ENCODE measurements around the gene CACTIN. TPM values are rescaled to one million over a fixed set of nuclear protein-coding genes. Genes with fewer than 3 reads are reported as not detected.

The CACTIN gene
- total and polyA plus RNA-seq, 2 of the 4 experiments (the other 2 are of a cell fraction): 10.8 to 19.5 TPM

DNA sequence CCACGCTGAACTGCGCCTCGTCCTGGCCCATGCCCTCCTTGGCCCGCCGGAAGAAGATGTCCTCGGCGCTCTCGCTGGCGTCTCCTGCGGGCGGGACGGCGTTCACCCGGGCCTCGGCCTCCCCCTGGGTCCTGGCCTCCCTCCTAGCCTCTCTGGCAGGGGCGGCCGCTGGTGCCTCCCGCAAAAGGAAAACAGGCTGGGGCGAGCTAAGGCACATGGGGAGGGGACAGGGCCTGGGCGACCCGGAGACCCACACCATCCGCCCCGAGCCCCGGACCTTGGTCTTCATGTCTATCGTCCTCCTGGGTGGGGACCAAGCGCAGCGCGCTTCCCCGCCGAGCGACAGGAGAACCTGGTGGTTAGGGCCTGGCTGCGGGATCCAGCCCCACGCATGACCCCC lies 14.3 kb downstream of the CACTIN start:
- Histone ChIP-seq H3K9me3 (ENCODE audit: control insufficient read depth, insufficient read depth, low read length) (no peaks in the 10 kb centered on the region), H3K4me1 (ENCODE audit: control insufficient read depth, insufficient read depth, low read length) (peaks cover 5% of the 10 kb centered on the region), H2AK9ac (replicated peaks; ENCODE audit: low read depth, low read length, poor library complexity) (no peak overlapping the region), H3K27me3 (ENCODE audit: control insufficient read depth, insufficient read depth, low read length) (no peaks in the 10 kb centered on the region), H3K23ac (ENCODE audit: low read depth, low read length) (no peak overlapping the region), H2BK5ac (ENCODE audit: low read depth, low read length, poor library complexity, severe bottlenecking) (no peak overlapping the region), H2BK120ac (ENCODE audit: low read depth, low read length) (no peak overlapping the region), H3K4ac (ENCODE audit: low read depth, low read length) (no peak overlapping the region), H3K9ac (ENCODE audit: low read depth, low read length) (no peak overlapping the region), H3K79me1 (ENCODE audit: low read depth in 1 of 2, low read length in 2 of 2) (peaks cover 0 to 5% of the 10 kb centered on the region in 2 experiments; a peak in 2 of 4 replicates), H3K27ac (ENCODE audit: insufficient read depth, low read length) (no peak overlapping the region), H3K9me1 (ENCODE audit: insufficient read depth, low read length) (0 out of 2 replicates have a peak, but pooled peaks cover 6% of the 10 kb centered on the region), H3K4me3 (ENCODE audit: insufficient read depth, low read depth, low read length) (no peak overlapping the region), H3K36me3 (ENCODE audit: control insufficient read depth, insufficient read depth, low read length) (peaks cover 32% of the 10 kb centered on the region), H4K20me1 (ENCODE audit: insufficient read depth, low read length) (no peaks in the 10 kb centered on the region), H2BK15ac (ENCODE audit: low read depth, low read length) (no peak overlapping the region), H4K8ac (ENCODE audit: low read depth in 2 of 2, low read length in 2 of 2) (no peak overlapping the region), H2AFZ (replicated peaks; ENCODE audit: low read length, poor library complexity) (no peak overlapping the region), H3K18ac (ENCODE audit: low read depth, low read length) (no peak overlapping the region), H3K4me2 (ENCODE audit: low read depth, low read length) (no peak overlapping the region), H4K91ac (ENCODE audit: insufficient read depth, low read depth, low read length) (no peak overlapping the region), H4K5ac (ENCODE audit: low read depth, low read length) (no peak overlapping the region), H2BK20ac (ENCODE audit: low read depth, low read length) (no peak overlapping the region), H2AK5ac (ENCODE audit: low read depth, low read length) (no peak overlapping the region), H3K14ac (replicated peaks; ENCODE audit: low read depth, low read length) (no peak overlapping the region), H3K56ac (ENCODE audit: extremely low read depth, insufficient read depth, low read length) (no peak overlapping the region)
- in situ Hi-C loops (cut with MboI; ENCODE audit: low sequenced_read_pairs): loop anchor here (25.0 kb wide), 1 partner anchor 300 kb away; no protein-coding TSS in a partner anchor
- ATAC-seq (ENCODE audit: low read depth) (no peak), DNase-seq (no peak)
- intact Hi-C loops (cut with micrococcal nuclease): loop anchor here (10.0 kb wide), 1 partner anchor 288 kb away; no protein-coding TSS in a partner anchor
- BruUV-seq (replicated peaks): no TSS peak
- no peak for TF ChIP-seq CEBPB (IDR thresholded peaks at IDR 0.05; ENCODE audit: low read depth, low read length)
- TF ChIP-seq RCOR1 (IDR thresholded peaks at IDR 0.05; ENCODE audit: insufficient replicate concordance, low read length): no peak
- TF ChIP-seq, protein P1, sequence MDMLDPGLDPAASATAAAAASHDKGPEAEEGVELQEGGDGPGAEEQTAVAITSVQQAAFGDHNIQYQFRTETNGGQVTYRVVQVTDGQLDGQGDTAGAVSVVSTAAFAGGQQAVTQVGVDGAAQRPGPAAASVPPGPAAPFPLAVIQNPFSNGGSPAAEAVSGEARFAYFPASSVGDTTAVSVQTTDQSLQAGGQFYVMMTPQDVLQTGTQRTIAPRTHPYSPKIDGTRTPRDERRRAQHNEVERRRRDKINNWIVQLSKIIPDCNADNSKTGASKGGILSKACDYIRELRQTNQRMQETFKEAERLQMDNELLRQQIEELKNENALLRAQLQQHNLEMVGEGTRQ (IDR thresholded peaks at IDR 0.05; ENCODE audit: low read depth, low read length): no peak
- TF ChIP-seq SMC3 (IDR thresholded peaks at IDR 0.05; ENCODE audit: low read depth, low read length): no peak
- TF ChIP-seq NFE2L2 (IDR thresholded peaks at IDR 0.05; ENCODE audit: low read depth, low read length): no peak
- no peak for TF ChIP-seq MAFK (IDR thresholded peaks at IDR 0.05; ENCODE audit: low read depth, low read length)
- no peak for TF ChIP-seq BHLHE40 (IDR thresholded peaks at IDR 0.05; ENCODE audit: low read depth, low read length)
- no peak for TF ChIP-seq FOS (IDR thresholded peaks at IDR 0.05; ENCODE audit: low read depth, low read length)
- no peak for TF ChIP-seq POLR2A (IDR thresholded peaks at IDR 0.05; ENCODE audit: low read depth, low read length)
- TF ChIP-seq RFX5 (IDR thresholded peaks at IDR 0.05; ENCODE audit: low read depth, low read length): no peak
- TF ChIP-seq MAZ (IDR thresholded peaks at IDR 0.05; ENCODE audit: borderline replicate concordance, low read depth, low read length): no peak
- TF ChIP-seq, protein P2, sequence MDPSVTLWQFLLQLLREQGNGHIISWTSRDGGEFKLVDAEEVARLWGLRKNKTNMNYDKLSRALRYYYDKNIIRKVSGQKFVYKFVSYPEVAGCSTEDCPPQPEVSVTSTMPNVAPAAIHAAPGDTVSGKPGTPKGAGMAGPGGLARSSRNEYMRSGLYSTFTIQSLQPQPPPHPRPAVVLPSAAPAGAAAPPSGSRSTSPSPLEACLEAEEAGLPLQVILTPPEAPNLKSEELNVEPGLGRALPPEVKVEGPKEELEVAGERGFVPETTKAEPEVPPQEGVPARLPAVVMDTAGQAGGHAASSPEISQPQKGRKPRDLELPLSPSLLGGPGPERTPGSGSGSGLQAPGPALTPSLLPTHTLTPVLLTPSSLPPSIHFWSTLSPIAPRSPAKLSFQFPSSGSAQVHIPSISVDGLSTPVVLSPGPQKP (IDR thresholded peaks at IDR 0.05; ENCODE audit: borderline replicate concordance, low read depth, low read length): no peak
- no peak for TF ChIP-seq CHD1 (IDR thresholded peaks at IDR 0.05; ENCODE audit: low read depth, low read length)
- TF ChIP-seq, protein P3, sequence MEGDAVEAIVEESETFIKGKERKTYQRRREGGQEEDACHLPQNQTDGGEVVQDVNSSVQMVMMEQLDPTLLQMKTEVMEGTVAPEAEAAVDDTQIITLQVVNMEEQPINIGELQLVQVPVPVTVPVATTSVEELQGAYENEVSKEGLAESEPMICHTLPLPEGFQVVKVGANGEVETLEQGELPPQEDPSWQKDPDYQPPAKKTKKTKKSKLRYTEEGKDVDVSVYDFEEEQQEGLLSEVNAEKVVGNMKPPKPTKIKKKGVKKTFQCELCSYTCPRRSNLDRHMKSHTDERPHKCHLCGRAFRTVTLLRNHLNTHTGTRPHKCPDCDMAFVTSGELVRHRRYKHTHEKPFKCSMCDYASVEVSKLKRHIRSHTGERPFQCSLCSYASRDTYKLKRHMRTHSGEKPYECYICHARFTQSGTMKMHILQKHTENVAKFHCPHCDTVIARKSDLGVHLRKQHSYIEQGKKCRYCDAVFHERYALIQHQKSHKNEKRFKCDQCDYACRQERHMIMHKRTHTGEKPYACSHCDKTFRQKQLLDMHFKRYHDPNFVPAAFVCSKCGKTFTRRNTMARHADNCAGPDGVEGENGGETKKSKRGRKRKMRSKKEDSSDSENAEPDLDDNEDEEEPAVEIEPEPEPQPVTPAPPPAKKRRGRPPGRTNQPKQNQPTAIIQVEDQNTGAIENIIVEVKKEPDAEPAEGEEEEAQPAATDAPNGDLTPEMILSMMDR (conservative IDR thresholded peaks at IDR 0.05; ENCODE audit: low read depth, low read length): no peak
- TF ChIP-seq RAD21 (IDR thresholded peaks at IDR 0.05; ENCODE audit: low read length): no peak
- no peak for TF ChIP-seq MXI1 (IDR thresholded peaks at IDR 0.05; ENCODE audit: borderline replicate concordance, low read depth, low read length)
- ChIA-PET CTCF (no interaction called here), POLR2A (ENCODE audit: unreplicated experiment) (no interaction called here)
- dilution Hi-C loops (cut with HindIII; ENCODE audit: low sequenced_read_pairs, unreplicated experiment): no loop called here
- whole genome bisulfite sequencing, 2 experiments (ENCODE audit: extremely low coverage in 2 of 2, insufficient read length in 1 of 2): 98% methylated on average over 17 of the region's 33 CpGs; no CpG with 5 or more reads in 1 of the 2 experiments

Measured in IMR-90 (cell line).